ENCODE results near the gene TTLL11.
A peak's percentile ranks its signal among the peaks of the same experiment; 100 is the strongest.

TTLL11 gene

GRCh38 chr9:121979736-121980135, 113.4 kb downstream of the TTLL11 start:
- Histone ChIP-seq H3K4me3 (ENCODE audit: low read depth, low read length) (no peak overlapping the region), H3K27ac (no peak overlapping the region), H3K27me3 (replicated peaks) (no peaks in the 10 kb centered on the region), H3K36me3 (replicated peaks) (no peaks in the 10 kb centered on the region)
- no peak for DNase-seq
- TF ChIP-seq, protein P1, sequence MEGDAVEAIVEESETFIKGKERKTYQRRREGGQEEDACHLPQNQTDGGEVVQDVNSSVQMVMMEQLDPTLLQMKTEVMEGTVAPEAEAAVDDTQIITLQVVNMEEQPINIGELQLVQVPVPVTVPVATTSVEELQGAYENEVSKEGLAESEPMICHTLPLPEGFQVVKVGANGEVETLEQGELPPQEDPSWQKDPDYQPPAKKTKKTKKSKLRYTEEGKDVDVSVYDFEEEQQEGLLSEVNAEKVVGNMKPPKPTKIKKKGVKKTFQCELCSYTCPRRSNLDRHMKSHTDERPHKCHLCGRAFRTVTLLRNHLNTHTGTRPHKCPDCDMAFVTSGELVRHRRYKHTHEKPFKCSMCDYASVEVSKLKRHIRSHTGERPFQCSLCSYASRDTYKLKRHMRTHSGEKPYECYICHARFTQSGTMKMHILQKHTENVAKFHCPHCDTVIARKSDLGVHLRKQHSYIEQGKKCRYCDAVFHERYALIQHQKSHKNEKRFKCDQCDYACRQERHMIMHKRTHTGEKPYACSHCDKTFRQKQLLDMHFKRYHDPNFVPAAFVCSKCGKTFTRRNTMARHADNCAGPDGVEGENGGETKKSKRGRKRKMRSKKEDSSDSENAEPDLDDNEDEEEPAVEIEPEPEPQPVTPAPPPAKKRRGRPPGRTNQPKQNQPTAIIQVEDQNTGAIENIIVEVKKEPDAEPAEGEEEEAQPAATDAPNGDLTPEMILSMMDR (IDR thresholded peaks at IDR 0.05; ENCODE audit: low read depth, low read length, missing control alignments): no peak
- in situ Hi-C loops (cut with HindIII; ENCODE audit: low pct_ligation_motif_present, low sequenced_read_pairs): loop anchor here (25.0 kb wide), 1 partner anchor 417 kb away; no protein-coding TSS in a partner anchor

GRCh38 chr9:121976751-121977150, 116.4 kb downstream of the TTLL11 start:
- DNase-seq: peak; percentile 72
- TF ChIP-seq, protein P1 (IDR thresholded peaks at IDR 0.05; ENCODE audit: low read depth, low read length, missing control alignments): no peak
- no peak overlapping the region for H3K27ac ChIP-seq

DNA sequence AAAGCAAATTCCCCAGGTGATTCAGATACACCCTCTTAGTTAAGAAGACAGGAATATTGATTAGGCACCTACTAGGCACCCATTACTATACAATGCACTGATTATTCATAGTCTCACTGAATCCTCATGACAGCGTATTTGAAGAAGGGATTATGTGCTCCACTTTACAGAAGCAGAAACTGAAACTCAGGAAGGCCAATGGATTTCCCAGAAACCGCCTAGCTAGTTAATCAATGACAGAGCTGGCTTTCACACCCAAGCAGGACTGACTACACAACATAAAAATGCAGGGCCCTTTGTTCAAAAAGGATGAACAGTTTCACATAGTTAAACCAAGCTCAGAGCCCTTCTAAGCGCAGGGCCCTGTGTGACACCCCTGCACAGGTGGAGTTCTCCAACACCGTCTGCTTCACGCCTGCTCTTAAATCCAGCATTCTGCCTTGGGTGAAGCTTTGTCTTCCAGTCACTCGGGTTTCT, 117.3 kb downstream of the TTLL11 start:
- no peaks in the 10 kb centered on the region for H3K27me3 ChIP-seq (replicated peaks)
- no peaks in the 10 kb centered on the region for H3K36me3 ChIP-seq (replicated peaks)
- TF ChIP-seq, protein P1 (IDR thresholded peaks at IDR 0.05; ENCODE audit: low read depth, low read length, missing control alignments): no peak
- no peak overlapping the region for H3K27ac ChIP-seq
- H3K4me3 ChIP-seq (ENCODE audit: low read depth, low read length): no peak overlapping the region
- in situ Hi-C loops (cut with HindIII; ENCODE audit: low pct_ligation_motif_present, low sequenced_read_pairs): loop anchor here (25.0 kb wide), 1 partner anchor 414 kb away; no protein-coding TSS in a partner anchor
- DNase-seq: no peak

More at GRCh38 chr9:121976751-121977150, 116.4 kb downstream of the TTLL11 start:
- Histone ChIP-seq H3K27me3 (replicated peaks) (no peaks in the 10 kb centered on the region), H3K4me3 (ENCODE audit: low read depth, low read length) (no peak overlapping the region), H3K36me3 (replicated peaks) (no peaks in the 10 kb centered on the region)
- in situ Hi-C loops (cut with HindIII; ENCODE audit: low pct_ligation_motif_present, low sequenced_read_pairs): loop anchor here (25.0 kb wide), 1 partner anchor 414 kb away; no protein-coding TSS in a partner anchor

GRCh38 chr9:121974421-121974820, 118.7 kb downstream of the TTLL11 start:
- Histone ChIP-seq H3K4me3 (ENCODE audit: low read depth, low read length) (no peak overlapping the region), H3K27me3 (replicated peaks) (no peaks in the 10 kb centered on the region), H3K36me3 (replicated peaks) (no peaks in the 10 kb centered on the region), H3K27ac (no peak overlapping the region)
- in situ Hi-C loops (cut with HindIII; ENCODE audit: low pct_ligation_motif_present, low sequenced_read_pairs): loop anchor here (25.0 kb wide), 1 partner anchor 237 kb away; no protein-coding TSS in a partner anchor
- TF ChIP-seq, protein P1 (IDR thresholded peaks at IDR 0.05; ENCODE audit: low read depth, low read length, missing control alignments): no peak
- no peak for DNase-seq

- TF ChIP-seq, protein P1 (IDR thresholded peaks at IDR 0.05; ENCODE audit: low read depth, low read length, missing control alignments): no peak
- no peaks in the 10 kb centered on the region for H3K27me3 ChIP-seq (replicated peaks)
- in situ Hi-C loops (cut with HindIII; ENCODE audit: low pct_ligation_motif_present, low sequenced_read_pairs): loop anchor here (25.0 kb wide), 1 partner anchor 235 kb away; no protein-coding TSS in a partner anchor
- no peak overlapping the region for H3K27ac ChIP-seq
- H3K4me3 ChIP-seq (ENCODE audit: low read depth, low read length): no peak overlapping the region
- H3K36me3 ChIP-seq (replicated peaks): no peaks in the 10 kb centered on the region
- DNase-seq: peak; percentile 69
Observed at GRCh38 chr9:121972501-121972981, 120.6 kb downstream of the TTLL11 start.
